HG02642 (cell line): ENCODE data around the gene CPA4.
"Not testable (repeated sequence)": the region's sequence is repeated elsewhere in the genome, so short reads cannot be mapped to it uniquely, and the experiment has no call there.

Source experiments
- ATAC-seq: cut with Tn5 transposase; IDR thresholded peaks from one replicate; pipeline ENCODE4 v1.9.1; 2021; ENCODE audit warnings: mild to moderate bottlenecking; ENCODE audit not compliant: unreplicated experiment, poor library complexity

CPA4 gene

DNA sequence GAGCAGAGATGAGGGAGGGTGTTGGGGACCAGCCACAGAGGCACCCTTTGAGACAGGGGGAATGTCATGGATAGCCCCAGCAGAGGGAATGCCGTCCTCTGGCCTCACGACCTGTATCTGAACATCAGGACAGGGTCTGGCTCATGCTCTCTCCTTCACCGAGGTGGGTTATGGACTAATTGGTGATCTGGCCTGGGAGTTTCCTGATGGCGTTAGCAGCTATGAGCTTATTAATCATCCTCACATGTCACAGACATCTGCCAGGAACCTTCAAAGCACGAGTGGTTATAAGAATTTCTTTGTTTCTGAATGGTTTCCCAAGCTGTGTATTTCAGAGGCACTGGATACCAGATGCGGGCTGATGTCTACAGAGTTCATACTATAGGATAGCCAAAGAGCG is 6.9 kb downstream of the CPA4 start:
- no peak for ATAC-seq

- no peak for ATAC-seq
These were observed 8.6 kb downstream of the CPA4 start for GRCh38 chr7:130301501-130302020.

- ATAC-seq = no peak
These were observed 9.7 kb downstream of the CPA4 start for GRCh38 chr7:130302649-130303048.

GRCh38 chr7:130303127-130303526 is 10.2 kb downstream of the CPA4 start:
- ATAC-seq = no peak

- no peak for ATAC-seq
These were observed 10.6 kb downstream of the CPA4 start for GRCh38 chr7:130303551-130303950.

- ATAC-seq = no peak
These were observed 11.0 kb downstream of the CPA4 start for GRCh38 chr7:130303982-130304381.

DNA sequence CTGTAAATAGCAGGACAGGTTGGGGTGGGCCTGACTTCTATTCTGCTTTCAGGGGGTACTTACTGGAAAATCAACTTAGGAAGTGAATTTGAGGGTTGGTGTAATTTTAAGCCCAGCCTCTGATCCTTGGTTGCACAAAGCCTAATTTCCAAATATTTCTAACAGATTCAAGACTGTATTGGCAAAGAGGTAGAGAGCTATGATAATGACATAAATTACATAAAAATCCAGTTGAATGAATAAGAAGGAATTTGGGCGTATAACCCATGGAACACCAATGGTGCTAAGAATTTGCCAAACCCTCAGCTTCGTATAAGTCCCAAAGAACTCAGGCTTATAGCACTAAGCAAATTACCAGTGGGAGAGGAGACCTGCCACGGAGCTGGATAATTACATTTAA is 11.9 kb downstream of the CPA4 start:
- ATAC-seq = no peak

- ATAC-seq = no peak
These were observed 12.6 kb downstream of the CPA4 start for GRCh38 chr7:130305433-130306042.

DNA sequence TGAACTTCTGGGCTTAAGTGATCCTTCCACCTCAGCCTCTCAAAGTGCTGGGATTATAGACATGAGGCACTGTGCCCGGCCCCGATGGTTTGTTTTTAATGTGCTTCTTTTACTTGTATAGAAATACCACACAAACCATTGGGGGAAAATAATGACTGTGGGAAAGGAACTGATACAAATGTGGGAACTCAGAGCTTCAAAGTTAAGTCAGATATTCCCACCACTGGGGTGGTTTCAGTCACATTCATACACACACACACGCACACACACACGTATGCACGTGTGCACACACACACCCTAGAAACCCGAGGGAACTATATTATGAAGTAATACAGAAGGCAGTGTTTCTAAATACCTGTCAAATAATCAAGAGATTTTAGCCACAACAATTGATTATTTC is 17.0 kb downstream of the CPA4 start:
- ATAC-seq = no peak

- no peak for ATAC-seq
These were observed 21.3 kb downstream of the CPA4 start for GRCh38 chr7:130314305-130314704.

GRCh38 chr7:130319541-130319940 is 26.6 kb downstream of the CPA4 start:
- no peak for ATAC-seq

DNA sequence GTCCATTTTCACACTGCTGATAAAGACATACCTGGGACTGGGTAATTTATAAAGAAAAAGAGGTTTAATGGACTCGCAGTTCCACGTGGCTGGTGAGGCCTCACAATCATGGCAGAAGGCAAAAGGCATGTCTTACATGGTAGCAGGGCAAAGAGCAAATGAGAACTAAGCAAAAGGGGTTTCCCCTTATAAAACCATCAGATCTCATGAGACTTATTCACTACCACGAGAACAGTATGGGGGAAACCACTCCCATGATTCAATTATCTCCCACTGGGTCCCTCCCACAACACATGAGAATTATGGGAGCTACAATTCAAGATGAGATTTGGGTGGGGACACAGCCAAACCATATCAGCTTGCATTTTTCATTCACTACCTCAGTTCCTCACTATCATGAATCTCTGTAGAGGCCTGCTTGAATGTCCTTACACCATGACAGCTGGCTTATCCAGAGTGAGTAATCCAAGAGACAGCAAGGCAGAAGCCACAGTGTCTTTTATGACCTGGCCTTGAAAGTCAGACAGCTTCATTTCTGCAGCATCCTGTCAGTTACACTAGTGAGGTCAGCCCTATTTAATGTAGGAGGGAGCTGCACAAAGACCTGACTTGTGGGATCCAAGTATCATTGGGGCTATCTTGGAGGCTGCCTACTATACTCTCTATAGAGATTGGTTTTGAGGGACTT is 28.7 kb downstream of the CPA4 start:
- ATAC-seq = not testable (repeated sequence)

GRCh38 chr7:130322615-130323014 is 29.7 kb downstream of the CPA4 start:
- ATAC-seq = no peak

DNA sequence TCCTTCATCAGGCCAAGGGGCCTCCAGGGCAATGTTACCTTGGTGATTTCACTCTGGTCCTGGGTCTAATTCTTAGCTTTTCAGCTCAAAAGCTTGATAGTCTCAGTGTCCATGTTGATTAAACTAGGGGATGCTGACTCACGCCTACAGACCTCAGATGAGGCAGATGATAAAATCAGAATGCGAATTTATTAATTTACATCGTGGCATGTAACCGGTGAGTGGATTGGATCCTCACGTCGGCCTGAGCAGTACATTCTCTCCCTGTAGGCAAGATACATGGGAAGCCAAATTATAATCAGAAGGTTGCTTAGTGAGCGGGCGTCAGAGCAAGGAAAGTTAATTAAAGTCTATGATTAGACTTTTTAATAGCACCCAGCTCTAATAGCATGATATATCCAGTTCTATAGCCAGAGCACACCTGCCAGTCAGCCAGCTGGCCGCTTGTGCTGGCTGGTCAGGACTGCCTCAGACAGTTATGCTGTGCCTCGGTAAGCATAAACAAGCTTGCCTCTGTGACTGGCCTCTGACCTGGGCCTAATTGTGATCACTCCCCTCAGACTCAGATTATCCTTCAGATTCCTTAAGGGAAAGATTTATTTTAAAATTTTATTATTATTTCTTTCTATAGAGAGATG is 31.5 kb downstream of the CPA4 start:
- ATAC-seq = no peak

DNA sequence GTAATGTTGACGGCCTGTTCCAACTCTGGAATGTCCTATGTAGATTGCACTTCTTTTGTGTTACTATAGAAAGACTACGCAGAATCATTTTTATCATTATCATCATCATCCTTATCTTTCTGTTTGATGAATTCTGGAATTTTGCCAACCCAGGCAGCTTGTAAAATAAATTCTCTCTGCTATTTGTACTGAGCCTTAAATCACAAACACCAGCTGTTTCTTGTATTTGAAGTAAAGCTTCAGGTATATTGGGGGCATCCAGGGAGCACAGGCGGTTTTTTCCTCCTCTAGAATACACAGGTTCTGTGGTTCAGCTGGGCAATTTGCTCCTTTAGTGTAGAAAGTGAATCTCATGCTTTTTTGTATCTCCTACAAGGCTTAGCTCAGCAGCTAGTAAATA is 36.7 kb downstream of the CPA4 start:
- no peak for ATAC-seq

DNA sequence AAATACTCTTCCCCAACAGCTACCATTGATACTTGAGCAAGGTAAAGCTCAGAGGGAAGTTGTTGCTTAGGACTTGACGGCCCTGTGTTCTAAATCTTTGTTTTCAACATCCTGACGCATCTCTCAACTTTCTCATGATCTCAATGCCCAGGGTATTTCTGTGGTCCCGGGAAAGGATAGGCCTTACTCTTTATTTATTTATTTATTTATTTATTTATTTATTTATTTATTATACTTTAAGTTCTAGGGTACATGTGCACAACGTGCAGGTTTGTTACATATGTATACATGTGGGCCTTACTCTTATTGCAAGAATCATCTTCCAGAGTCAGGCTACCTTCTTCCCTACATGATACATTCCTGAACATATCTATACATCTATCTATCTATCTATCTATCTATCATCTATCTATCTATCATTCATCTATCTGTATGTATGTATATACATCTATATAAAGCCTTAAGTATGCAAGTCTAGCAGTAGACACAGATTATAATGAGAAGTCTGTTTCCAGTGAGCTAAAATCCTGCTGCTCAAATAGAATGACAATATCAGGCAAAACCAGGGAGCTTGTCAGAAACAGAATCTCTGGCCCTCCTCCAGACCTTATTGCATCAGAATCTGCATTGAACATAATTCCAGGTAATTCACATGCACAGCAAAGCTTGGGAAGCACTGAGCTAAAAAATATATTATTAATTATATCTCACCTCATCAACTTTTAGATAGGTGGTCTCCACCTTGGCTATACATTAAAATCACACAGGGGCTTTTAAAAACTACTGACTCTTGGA is 39.5 kb downstream of the CPA4 start:
- no peak for ATAC-seq

DNA sequence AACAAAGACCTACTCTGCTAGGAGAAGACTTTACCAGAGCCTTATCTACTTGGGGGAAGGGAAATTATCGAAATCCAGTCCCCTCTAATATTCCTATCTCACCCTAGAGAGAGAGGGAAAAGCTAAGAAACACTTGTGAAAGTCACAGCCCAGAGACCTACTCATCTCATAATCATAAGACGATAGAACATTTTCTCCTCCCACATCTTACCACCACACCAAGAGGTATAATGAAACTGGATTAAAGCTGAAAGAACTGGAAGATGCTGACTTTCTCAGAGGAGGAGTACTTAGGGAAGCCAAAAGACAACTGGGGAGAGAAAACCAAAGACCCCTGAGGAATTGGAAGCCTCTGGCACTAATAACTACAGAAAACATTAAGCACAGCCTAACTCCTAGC is 40.9 kb downstream of the CPA4 start:
- no peak for ATAC-seq

DNA sequence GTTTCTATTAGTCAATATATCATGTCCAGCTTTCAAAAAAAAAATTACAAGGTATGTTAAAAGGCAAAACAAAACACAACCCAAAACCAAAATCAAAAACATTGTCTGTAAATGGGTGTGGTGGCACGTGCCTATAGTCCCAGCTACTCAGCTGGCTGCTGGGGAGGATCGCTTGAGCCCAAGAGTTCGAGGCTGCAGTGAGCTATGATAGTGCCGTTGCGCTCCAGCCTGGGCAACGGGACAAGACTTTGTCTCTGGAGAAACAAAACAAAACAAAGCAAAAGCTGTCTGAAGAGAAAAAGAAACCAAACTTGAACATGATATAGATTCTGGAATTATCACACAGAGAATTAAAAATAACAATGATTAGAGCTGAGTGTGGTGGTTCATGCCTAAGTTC is 41.3 kb downstream of the CPA4 start:
- ATAC-seq = no peak

- ATAC-seq = no peak
These were observed 44.5 kb downstream of the CPA4 start for GRCh38 chr7:130337410-130337971.

DNA sequence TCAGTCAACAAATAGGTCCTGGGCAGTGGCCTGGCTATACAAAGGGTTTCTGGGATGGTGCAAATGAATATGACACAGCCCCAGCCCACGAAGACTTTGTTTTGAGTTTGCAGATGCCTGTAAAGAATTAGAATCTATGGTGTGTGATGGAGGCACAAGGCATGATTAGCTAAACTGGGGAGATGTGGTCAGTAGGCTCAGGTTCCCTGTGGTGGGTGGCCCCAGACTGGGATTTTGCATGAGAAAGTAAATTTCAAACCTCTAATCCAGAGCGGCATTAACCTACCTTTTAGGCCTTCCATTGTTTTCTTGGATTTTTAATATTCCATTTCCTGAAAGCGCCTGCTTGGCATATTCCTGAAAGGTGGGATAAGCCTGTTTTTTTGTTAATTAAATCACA is 45.3 kb downstream of the CPA4 start:
- no peak for ATAC-seq

GRCh38 chr7:130341882-130342281 is 48.9 kb downstream of the CPA4 start:
- ATAC-seq = no peak
